ENCODE results near the gene CSK.

Gene CSK

GRCh38 chr15:74842581-74843444 is 60.9 kb downstream of the CSK start, which contains the start of gene ULK3:
TSS of gene ULK3 (minus strand) at chr15:74843156. CDS start at chr15:74843105, 51 bp downstream.
- DNase-seq (ENCODE audit: low read depth in 1 of 2, low spot score in 1 of 2) = peak; percentile 83 to 89

GRCh38 chr15:74843445-74843828 is 61.6 kb downstream of the CSK start:
- DNase-seq (ENCODE audit: low read depth in 1 of 2, low spot score in 1 of 2) = no peak

DNA sequence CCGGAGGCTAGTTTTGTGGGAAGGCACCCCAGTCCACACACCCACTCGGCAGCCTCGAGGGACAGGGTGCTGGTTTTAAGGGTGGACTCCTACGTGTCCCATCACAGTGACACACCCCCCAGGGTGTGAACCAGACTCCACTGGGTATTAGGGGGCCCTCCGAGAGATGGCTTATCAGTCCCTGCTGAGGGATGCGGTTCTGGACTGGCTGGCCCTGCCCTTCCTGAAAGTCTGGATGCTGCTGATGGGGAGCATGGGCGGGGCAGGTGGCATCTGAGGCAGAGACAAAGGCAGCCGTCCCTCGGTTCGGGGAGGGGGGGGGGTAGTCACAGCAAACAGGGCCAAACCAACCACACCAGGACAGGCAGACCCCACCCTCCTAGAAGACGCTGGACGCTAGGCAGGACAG is 62.0 kb downstream of the CSK start:
- no peak for DNase-seq (ENCODE audit: low read depth in 1 of 2, low spot score in 1 of 2)

DNA sequence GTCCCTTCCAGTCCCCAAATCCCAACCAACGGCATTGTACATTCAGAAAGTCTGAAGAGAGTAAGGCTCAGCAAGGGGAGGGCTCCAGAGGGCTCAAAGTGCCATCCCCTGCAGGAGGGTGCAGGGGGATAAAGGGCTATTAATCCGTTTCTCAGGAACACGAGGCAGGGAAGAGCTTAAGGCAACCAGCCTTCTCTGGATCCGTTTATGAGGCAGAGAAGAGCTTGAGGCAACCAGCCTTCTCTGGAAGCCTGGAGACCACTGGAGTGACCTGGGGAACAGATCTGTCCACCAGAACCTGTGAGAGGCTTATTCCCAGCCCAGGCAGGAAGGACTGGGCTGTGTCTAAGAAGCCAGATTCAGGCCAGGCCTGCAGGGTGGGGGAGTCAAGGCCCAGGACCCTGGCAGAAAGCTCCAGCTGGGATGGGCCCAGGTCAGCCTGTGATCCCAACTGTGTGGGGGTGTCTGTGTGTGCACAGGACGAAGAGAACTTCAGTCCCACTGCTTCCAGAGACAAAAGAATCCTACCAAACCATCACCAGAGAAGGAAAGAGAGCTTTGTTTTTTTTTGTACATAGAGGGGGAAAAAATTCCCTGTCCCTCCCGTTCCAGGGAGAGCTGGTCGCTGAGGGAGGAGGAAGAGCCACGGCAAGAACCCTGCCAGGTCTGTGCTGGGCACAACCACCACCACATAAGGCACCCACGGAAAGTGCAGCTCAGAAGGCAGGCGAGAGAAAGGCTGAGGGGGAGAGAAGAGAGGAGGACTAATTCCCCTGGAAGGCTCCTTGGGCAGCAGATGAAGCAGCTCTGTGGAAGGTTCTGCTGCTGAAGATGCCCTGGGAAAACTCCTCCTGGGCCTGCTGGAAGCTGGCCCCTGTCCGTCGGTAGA is 62.7 kb downstream of the CSK start:
- DNase-seq (ENCODE audit: low read depth in 1 of 2, low spot score in 1 of 2) = no peak

- DNase-seq (ENCODE audit: low read depth in 1 of 2, low spot score in 1 of 2) = peak; percentile 33 to 41
Observed at GRCh38 chr15:74845208-74845568, 63.3 kb downstream of the CSK start.

- DNase-seq (ENCODE audit: low read depth in 1 of 2, low spot score in 1 of 2) = no peak
Observed at GRCh38 chr15:74845581-74845980, 63.7 kb downstream of the CSK start.

- DNase-seq (ENCODE audit: low read depth in 1 of 2, low spot score in 1 of 2) = no peak
Observed at GRCh38 chr15:74847432-74847831, 65.6 kb downstream of the CSK start.

DNA sequence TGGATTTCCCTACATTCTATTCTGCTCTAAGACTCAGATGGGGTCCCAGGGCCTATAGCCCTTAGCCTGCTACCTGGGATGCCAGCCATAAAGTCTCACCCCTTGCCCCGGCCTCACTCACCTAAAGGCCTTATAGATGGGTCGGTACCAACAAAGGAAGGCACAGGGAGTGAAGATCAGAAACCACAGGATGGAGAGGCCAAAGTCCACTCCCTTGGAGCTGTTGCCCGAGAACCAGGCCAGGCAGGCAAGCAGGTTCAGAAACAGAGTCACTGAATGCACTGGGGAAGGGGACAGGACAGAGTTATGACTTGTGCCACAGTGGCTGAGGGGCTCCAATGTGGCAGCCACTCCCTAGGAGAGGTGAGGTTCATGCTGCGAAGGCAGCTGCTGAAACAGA is 68.5 kb downstream of the CSK start:
- DNase-seq (ENCODE audit: low read depth in 1 of 2, low spot score in 1 of 2) = no peak

- no peak for DNase-seq (ENCODE audit: low read depth in 1 of 2, low spot score in 1 of 2)
Observed at GRCh38 chr15:74851960-74852359, 70.1 kb downstream of the CSK start.
